Adrenal gland (tissue), 5 donors: ENCODE measurements around the gene RTN3.

ENCODE experiments used
- CTCF ChIP-seq, 6 experiments: fragments of 450-650 bp in 4 of 6; fragments of 200-600 bp in 2 of 6; sonication (generic) in 1 of 6; IDR thresholded peaks; 1 replicate in 5 of 6; 2 replicates in 1 of 6; pipeline versions ENCODE4 v1.5.1 to v1.8.0; 2016 to 2021; ENCODE audit warnings: antibody characterized with exemption in 6 of 6, mild to moderate bottlenecking in 2 of 6, moderate library complexity in 1 of 6
- POLR2A ChIP-seq, 2 donors: fragments of 450-650 bp; IDR thresholded peaks; one replicate each; pipeline ENCODE4 v1.6.1; 2017; ENCODE audit warnings: antibody characterized with exemption in 2 of 2, mild to moderate bottlenecking in 2 of 2, moderate library complexity in 1 of 2
- donor health status: DM: no; HTN: no; CAD: no.

DNA sequence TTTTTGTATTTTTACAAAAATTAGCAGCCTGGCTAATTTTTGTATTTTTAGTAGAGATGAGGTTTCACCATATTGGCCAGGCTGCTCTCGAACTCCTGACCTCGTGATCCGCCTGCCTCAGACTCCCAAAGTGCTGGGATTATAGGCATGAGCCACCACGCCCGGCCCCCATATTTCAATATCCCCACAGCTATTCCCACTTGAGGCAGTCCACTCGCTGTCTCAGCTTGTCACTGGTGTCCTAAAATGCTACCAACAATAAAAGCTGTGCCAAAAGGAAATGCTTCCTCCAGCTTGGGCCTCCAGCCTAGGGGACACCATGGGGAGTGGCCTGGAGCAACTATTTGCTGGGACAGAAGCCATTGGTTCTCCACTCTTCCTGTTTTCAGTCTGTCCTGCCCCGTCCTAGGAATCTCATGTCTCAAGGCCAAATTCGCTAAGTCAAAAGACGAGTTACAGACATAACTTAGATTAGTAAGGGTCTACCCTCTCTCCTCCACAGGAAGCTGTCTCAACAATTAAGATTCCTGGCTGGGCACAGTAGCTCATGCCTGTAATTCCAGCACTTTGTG is 124.6 kb downstream of the RTN3 start:
- TF ChIP-seq CTCF (IDR thresholded peaks at IDR 0.05) (no peak), POLR2A (IDR thresholded peaks at IDR 0.05) (no peak)
